Endothelial cell of umbilical vein (primary cell): ENCODE data around the gene LDLRAD3.

Source experiments
- POLR2A ChIP-seq: IDR thresholded peaks from 2 replicates; pipeline ENCODE4 v1.6.1; 2012; ENCODE audit warnings: low read depth, mild to moderate bottlenecking, control low read depth, low read length
- POLR2AphosphoS5 ChIP-seq: IDR thresholded peaks from 2 replicates; pipeline ENCODE4 v1.6.1; 2012; ENCODE audit warnings: low read depth, mild to moderate bottlenecking, control low read depth, low read length, moderate library complexity; ENCODE audit not compliant: insufficient read depth
- TF ChIP-seq, protein P1 (sequence below), 2 donors: IDR thresholded peaks; 1 replicate in 1 of 2; 2 replicates in 1 of 2; pipeline ENCODE4 v1.5.1; 2011; ENCODE audit warnings: low read length in 2 of 2, mild to moderate bottlenecking in 2 of 2, moderate library complexity in 2 of 2, control low read depth in 1 of 2, inconsistent platforms in 1 of 2, low read depth in 1 of 2; ENCODE audit not compliant: insufficient read depth in 1 of 2; ENCODE audit errors: extremely low read depth in 1 of 2

DNA sequence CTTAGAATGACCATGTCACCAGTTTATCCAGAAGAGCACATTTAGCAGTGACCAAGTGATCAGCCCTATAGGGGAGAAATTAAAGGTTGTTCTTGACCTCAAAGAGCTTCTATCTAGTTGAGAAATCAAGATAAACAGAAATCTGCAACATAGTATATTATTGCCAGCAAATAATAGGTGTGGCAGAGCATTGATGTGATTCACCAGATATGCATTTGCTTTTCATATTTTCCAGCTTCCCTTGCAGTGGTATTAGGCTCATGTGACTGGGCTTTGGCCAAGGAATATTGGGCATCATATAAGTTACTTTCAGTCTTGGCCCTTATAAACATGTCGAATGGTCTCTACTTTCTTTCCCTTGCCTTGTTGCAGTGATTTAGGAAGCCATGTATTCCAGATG is 310.9 kb downstream of the LDLRAD3 start:
- TF ChIP-seq POLR2A (no peak), POLR2AphosphoS5 (no peak)
- TF ChIP-seq, protein P1, sequence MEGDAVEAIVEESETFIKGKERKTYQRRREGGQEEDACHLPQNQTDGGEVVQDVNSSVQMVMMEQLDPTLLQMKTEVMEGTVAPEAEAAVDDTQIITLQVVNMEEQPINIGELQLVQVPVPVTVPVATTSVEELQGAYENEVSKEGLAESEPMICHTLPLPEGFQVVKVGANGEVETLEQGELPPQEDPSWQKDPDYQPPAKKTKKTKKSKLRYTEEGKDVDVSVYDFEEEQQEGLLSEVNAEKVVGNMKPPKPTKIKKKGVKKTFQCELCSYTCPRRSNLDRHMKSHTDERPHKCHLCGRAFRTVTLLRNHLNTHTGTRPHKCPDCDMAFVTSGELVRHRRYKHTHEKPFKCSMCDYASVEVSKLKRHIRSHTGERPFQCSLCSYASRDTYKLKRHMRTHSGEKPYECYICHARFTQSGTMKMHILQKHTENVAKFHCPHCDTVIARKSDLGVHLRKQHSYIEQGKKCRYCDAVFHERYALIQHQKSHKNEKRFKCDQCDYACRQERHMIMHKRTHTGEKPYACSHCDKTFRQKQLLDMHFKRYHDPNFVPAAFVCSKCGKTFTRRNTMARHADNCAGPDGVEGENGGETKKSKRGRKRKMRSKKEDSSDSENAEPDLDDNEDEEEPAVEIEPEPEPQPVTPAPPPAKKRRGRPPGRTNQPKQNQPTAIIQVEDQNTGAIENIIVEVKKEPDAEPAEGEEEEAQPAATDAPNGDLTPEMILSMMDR (IDR thresholded peaks at IDR 0.05; ENCODE audit: extremely low read depth in 1 of 2, insufficient read depth in 1 of 2, low read depth in 1 of 2, low read length in 2 of 2), result no peak
